ENCODE data around the gene EGFL7. TPM values are rescaled to one million over a fixed set of nuclear protein-coding genes. Genes with fewer than 3 reads are reported as not detected.

The EGFL7 gene
- total RNA-seq, 1 experiment from 2014 or later = 38.0 TPM

- Histone ChIP-seq H3K14ac (ENCODE audit: insufficient read depth, low read length) (no peak overlapping the region), H3K4ac (ENCODE audit: low read depth, low read length) (no peak overlapping the region), H2BK120ac (ENCODE audit: low read depth, low read length, poor library complexity, severe bottlenecking) (no peak overlapping the region), H3K27ac (ENCODE audit: insufficient read length, low read depth, low read length) (no peak overlapping the region), H2BK20ac (ENCODE audit: low read depth, low read length, poor library complexity, severe bottlenecking) (no peak overlapping the region), H2BK15ac (ENCODE audit: low read depth, low read length) (no peak overlapping the region), H3K56ac (ENCODE audit: insufficient read length, low read depth, low read length) (no peak overlapping the region), H4K8ac (replicated peaks; ENCODE audit: insufficient read length, low read depth, low read length) (no peak overlapping the region), H3K79me1 (ENCODE audit: insufficient read depth, low read depth, low read length, poor library complexity, severe bottlenecking) (no peaks in the 10 kb centered on the region), H2BK5ac (ENCODE audit: insufficient read length, low read length) (no peak overlapping the region), H3K27me3 (ENCODE audit: insufficient read depth, low read length) (no peaks in the 10 kb centered on the region), H3K23me2 (ENCODE audit: insufficient read length, low read depth, low read length, poor library complexity, severe bottlenecking) (no peaks in the 10 kb centered on the region), H3K4me1 (ENCODE audit: insufficient read depth, low read length) (no peaks in the 10 kb centered on the region), H2AK5ac (ENCODE audit: insufficient read length, low read length) (no peak overlapping the region), H3T11ph (ENCODE audit: low read length) (no peak overlapping the region), H3K79me2 (ENCODE audit: insufficient read depth, low read length) (no peaks in the 10 kb centered on the region), H3K9me3 (ENCODE audit: control insufficient read depth, low read depth, low read length) (no peaks in the 10 kb centered on the region), H3K18ac (ENCODE audit: insufficient read length, low read depth, low read length) (no peak overlapping the region), H2AFZ (ENCODE audit: low read length) (no peak overlapping the region), H4K91ac (ENCODE audit: insufficient read length, low read depth, low read length) (no peak overlapping the region), H4K20me1 (ENCODE audit: control insufficient read depth, insufficient read depth, insufficient read length) (no peaks in the 10 kb centered on the region), H3K9ac (ENCODE audit: extremely low read depth, insufficient read length, low read length) (no peak overlapping the region), H3K4me2 (ENCODE audit: insufficient read depth, insufficient read length, low read length) (no peak overlapping the region), H2BK12ac (ENCODE audit: insufficient read length, low read depth, low read length) (no peak overlapping the region), H3K23ac (ENCODE audit: insufficient read length, low read depth, low read length) (no peak overlapping the region), H4K5ac (ENCODE audit: insufficient read length, low read depth, low read length) (no peak overlapping the region)
- no peak for TF ChIP-seq CTCF (conservative IDR thresholded peaks at IDR 0.05)
- peaks cover 17% of the 10 kb centered on the region for H3K27me3 Mint-ChIP-seq (ENCODE audit: low read depth)
- no peak overlapping the region for H3K4me3 Mint-ChIP-seq
- DNase-seq = no peak
- no peaks in the 10 kb centered on the region for H3K36me3 Mint-ChIP-seq (ENCODE audit: insufficient read depth in 1 of 3, low read depth in 3 of 3)
- H3K9me3 Mint-ChIP-seq = no peaks in the 10 kb centered on the region; a peak in 1 of 5 replicates
- peaks cover 0 to 23% of the 10 kb centered on the region in 2 experiments; a peak in 2 of 4 replicates for H3K4me1 Mint-ChIP-seq
- WGBS (ENCODE audit: extremely low coverage, insufficient read length, low lambda C conversion rate) = no CpG with 5 or more reads among the region's 11 CpGs
- H3K27ac Mint-ChIP-seq = no peak overlapping the region
These were observed 32.1 kb downstream of the EGFL7 start for GRCh38 chr9:136694872-136695247.

Data from H9 (cell line).